ENCODE measurements around the gene PRPSAP2.
A peak's percentile ranks its signal among the peaks of the same experiment; 100 is the strongest.
"Not testable (repeated sequence)": the region's sequence is repeated elsewhere in the genome, so short reads cannot be mapped to it uniquely, and the experiment has no call there.

Gene PRPSAP2, protein sequence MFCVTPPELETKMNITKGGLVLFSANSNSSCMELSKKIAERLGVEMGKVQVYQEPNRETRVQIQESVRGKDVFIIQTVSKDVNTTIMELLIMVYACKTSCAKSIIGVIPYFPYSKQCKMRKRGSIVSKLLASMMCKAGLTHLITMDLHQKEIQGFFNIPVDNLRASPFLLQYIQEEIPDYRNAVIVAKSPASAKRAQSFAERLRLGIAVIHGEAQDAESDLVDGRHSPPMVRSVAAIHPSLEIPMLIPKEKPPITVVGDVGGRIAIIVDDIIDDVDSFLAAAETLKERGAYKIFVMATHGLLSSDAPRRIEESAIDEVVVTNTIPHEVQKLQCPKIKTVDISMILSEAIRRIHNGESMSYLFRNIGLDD

DNA sequence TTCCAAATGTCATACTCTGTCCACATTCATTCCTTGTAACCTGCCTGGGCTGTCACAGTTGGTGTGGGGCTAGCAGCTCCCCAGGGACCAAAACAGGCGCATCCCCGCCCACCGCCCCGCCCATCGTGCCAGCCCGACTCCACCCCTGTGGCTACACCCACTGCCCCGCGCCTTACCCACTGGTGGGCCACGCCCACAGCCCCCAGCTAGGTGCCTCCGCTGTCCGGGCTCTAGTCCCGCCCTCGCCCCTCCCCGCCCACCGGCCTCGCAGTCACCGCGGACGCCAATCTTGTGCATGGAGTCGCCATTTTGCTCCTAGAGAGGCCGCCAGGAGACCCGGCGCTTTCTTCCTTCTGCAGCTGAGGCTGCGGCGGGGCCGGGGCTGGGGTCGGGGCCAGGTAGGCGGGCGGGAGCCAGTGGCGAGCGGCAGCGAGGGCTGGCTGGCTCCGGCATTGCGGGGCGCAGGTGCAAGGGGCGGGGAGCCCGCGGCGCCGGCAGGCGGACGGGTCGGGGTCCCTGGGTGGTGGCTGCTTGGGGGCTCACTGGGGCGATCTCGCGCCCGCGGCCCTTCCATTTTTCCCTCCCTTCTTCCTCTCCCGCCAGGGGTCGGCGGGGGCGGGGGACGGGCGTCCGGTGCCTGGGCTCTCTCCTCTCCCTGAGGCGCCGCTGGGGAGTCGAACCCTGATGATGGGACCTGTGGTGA lies at the start of gene PRPSAP2:
TSS of gene PRPSAP2 (plus strand) at position 268 of the 703 bp plus-strand sequence. CDS start 7,703 bp downstream, outside the sequence.
- peak; percentile 87 for DNase-seq

DNA sequence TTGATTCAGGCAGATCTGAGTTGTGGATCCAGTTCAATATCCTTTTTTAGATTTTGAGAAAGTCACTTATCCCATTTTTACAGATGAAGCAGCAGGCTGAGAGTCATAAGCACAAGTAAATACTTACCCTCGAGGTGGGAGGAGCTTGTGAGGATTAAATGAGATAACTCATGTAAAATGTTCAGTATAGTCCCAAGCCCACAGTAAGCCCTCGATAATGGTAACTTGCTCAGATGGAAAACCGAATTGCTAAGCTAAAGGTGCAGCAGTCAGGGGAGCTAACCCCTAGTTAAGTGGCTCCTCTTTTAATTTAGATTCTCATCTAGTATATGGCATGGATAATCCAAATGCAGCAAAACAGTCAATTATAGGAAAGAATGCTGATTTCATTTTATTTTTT lies 42.0 kb upstream of the PRPSAP2 start:
- DNase-seq: not testable (repeated sequence)

DNA sequence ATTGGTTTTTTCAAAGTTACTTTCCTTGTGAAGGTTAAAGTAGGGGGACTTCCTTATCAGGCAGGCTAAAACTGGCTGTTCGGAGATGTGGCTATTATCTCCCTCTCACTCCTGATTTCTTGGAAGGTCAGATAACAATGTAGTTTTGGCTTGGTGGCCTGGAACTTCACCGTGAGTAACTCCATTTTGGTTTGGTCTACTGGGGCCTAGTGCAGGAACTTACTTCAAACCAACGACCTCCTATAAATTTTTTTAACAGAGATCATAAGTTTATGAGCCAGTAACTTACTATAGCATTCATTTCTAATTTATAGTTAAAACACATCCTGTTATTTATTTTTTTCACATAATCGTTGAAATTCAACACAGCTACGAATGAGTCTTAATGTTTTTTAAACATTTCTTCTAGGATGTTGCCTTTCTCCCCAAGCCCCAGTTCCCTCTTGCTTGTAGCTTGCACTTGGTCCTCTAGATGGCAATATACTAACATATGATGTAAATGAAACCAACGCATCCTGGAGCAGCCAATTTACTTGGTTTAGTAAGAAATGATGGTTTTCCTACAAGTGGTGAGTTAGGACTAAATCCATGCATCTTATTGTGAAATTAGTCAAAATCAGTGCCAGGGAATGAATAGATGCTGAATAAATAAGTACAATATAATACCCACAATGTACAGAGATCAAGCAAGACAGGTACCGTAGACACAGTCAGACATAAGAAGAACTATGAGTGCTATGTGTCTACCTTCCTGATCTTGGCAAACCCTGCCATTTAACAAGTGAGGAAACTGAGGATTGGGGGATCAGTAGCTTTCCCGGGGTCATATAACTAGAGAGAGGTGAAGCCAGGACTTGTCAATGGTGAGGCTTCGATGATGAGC lies 41.2 kb upstream of the PRPSAP2 start:
- DNase-seq: peak; percentile 8

DNA sequence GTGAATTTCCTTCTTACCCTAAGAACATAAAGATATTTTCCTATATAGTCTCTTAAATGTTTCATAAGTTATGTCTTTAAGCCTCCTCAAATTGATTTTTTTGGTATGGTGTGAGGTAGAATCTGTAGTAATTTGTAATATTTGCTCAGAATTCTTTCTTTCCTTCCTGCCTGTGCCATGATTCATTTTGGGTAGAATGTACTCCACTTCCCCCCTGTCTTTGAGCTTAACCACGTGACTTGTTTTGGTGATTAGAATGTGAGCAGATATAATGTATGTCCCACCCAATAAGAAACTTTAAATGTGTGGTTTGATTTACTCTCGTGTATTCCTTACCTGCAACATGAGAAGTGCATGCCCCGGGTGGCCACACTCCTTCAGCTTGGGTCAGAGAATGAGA lies 36.5 kb upstream of the PRPSAP2 start:
- DNase-seq: not testable (repeated sequence)

DNA sequence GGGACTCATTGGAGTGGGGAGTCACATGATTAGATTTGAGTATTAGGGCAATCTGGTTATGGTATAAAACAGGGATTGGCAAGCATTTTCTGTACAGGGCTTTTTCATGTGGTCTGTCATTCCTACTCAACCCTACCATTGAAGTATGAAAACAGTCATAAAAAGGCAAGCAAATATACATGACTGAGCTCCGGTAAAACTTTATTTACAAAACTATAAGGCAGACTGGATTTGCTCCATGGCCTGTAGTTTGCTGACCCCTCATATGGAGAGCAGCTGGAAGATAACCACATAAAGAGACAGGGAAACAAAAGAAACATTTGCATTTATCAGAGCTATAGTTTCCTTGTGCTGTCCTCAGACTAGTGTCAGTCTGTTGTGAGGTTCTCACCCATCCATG lies 30.3 kb upstream of the PRPSAP2 start:
- DNase-seq: not testable (repeated sequence)

DNA sequence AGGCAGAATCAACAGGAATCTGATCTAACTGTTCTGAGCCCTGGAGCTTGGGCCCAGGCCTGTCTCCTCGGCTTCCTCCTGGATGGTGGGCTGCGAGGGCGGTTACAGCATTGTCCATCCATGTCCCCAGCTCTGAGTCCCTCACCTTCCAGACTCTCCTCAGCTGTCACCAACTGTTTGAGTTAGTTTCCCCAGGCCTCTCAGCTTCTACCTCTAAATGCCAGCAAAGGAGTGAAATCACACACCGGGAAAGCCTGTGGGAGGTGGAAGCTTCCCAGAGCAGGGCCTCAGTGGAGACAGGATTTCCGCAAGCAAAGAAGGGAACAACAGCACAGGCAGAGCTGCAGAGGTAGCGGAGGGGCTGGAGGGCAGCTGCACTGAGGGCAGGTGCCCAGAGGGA lies 9.4 kb upstream of the PRPSAP2 start:
- DNase-seq: no peak

DNA sequence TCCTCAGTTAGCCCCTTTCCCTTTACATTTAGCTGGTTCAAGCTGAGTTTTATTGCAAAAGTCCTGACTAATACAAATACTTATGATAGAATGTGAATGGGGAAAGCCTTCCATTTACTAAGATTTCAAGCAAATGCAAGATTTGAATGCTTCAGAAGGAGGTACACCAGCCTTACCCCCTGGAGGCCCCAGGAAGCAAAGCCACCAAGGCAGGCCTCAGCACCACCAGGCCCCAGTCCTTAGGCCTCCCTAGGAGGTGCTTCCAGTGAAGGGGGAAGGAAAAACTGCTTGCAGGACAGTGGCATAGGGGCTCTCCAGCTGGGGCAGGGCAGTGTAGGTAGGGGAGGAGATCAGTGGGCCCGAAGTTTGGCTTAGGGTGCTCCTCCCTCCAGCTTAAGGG lies 7.3 kb upstream of the PRPSAP2 start:
- DNase-seq: no peak

DNA sequence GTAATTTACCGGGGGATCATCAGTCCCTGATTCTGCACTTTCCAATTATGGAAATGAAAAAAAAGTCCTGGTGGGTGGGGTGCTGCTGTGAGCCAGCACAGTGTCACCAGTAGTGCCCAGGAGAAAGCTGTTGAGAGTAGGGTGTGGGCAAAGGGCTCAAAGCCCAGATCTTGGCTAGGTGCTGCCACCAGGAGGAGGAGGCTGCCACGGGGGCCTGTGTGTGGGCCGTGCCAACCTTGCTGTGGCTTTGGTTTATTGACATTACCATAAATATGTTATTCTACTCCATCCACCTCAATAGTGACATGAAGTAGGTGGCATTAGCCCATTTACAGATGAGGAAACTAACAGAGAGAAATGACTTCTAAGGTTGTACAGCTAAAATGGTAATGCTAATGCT lies 6.7 kb upstream of the PRPSAP2 start:
- DNase-seq: no peak

DNA sequence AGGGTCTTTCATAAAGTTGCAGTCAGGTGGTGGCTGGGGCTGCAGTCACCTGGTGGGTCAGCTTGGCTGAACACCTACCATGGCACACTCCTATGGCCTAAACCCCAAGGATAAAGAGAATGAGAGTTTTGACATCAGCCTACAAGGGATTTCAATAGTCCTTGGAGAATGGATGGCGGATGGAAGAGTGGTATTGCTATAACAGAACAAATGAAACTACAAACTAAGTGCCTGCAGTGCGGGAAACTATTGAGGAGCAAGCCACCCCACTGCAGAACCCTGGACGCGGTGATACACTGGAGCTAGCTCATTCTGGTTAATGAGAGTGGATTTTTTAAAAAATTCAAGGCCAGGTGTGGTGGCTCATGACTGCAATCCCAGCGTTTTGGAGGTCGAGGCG lies 3.0 kb upstream of the PRPSAP2 start:
- DNase-seq: no peak

DNA sequence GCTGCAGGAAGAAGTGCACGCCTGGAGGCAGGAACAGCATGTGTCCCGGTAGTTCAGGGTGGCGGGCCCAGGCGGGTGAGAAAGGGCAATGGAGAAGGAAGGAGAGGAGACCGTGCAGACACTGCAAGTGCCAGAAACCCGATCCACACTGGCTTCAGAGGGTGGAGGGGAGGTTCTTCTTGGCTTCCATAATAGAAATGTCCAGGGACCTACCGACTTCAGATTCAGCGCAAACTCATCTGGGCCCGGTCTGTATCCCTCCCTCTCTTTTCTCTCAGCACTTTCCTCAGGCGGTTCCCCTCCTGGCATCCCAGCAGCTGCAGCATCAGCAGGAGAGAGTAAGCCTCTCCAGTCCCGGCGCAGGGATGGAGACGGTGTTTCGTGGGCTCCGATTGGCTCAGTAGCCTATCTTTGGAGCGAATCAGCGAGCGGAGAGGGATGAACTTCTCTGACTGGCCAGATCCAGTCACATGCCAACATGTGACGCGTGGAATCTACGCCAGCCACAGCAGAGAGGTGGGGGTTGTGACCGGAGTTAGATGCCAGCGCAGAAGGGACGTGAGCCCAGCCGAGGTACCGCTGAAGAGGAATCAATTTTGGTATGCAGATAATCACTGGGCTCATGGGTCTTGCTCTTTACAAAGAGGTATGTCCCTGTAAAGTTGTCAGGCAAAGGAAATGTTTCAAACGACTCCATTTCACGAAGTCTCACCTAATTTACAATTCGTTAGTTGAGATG lies 1.9 kb upstream of the PRPSAP2 start:
- peak; percentile 78 for DNase-seq

DNA sequence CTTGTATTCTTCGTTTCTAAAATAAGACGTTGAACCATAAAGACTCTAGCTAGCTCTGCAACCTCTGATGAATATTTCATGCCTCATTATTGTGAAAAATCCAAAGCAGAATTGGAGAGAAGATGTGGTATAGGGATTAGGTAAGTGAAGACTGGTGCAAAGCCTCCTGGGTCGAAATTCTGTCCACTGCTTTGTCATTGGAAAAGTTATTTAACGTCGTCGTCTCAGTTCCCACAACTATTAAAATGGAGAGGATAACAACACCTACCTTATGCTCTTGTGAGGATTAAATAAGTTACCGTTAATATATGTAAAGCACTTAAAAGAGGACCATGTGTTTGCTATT lies 1.4 kb upstream of the PRPSAP2 start:
- no peak for DNase-seq

DNA sequence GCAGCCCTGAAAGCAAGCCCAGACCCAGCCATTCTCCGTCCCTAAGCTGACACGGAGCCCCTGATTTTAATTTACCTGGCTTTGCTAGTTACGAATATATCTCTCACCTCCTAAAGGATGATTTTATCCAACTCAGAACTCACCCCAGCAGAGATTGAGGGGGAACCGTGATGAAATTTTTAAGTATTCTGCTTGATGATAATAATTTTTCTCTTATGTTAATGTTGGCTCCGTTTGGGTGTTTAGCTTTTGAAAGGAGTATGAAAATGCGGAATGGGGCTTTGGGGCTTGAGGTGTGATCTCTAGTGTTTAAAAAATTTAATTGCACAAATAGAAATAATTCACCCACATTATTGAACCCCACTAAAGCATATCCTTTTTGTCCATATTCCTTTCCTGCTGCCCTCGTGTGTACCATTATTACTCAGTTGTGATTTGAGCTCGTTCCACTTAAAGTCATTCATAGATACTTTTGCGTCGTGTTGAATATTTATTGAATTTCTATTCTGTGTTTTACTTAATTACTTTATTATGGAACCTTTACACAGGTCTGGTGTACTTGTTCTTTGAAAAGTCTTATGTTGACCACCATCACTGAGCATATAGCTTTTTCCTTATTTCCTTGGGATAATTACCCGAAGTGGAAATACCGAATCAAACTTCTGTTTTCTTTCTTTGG lies 775 bp downstream of the PRPSAP2 start:
- no peak for DNase-seq

DNA sequence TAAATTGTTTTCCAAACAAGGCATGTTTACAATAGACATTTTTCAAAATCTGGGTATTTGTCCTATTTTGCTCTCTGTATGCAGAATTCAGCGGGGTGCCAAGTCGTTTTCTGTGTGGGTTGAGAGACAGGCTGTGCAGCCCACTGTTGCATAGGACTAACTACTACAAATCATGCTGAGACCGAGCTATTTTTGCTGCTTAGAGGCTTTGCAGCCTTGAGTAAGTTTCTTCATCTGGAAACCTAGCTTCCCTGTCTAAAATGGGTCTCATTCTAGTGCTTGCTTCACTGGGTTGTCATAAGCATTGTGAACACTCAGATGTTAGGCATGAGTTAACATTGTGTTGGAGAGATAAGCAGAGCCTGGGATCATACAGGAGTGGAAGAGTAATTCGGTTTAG lies 1.3 kb downstream of the PRPSAP2 start:
- no peak for DNase-seq

DNA sequence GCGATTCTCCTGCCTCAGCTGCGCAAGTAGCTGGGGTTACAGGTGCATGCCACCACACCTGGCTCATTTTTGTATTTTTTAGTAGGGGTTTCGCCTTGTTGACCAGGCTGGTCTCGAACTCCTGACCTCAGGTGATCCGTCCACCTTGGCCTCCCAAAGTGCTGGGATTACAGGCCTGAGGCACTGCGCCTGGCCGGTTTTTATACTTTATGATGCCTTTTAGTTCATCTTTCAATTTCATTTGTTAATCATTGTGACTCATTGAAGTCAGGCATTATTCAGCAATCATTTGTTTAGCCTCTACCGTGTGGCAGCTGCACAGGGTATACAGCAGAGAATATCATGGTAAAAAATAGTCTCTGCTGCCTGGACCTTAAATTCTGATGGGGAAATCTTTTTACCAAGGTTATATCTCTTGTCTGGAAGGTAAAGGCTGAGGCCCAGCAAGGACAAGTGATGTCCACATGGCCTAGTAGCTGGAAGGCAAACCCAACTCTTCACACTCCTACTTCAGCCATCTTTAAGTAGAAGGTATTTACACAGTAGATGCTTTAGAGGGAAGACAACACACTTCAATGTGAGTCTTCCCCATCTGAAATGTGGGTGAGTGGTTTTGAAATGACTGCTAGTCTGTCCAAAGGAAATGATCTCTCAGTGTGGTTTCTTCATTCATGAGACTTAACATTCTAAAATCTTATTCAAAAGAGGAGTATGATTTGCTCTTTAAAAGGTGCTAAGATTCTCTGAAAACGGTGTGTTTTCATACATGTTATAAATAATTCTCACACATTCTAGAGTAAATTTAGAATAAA lies 2.4 kb downstream of the PRPSAP2 start:
- DNase-seq: no peak

DNA sequence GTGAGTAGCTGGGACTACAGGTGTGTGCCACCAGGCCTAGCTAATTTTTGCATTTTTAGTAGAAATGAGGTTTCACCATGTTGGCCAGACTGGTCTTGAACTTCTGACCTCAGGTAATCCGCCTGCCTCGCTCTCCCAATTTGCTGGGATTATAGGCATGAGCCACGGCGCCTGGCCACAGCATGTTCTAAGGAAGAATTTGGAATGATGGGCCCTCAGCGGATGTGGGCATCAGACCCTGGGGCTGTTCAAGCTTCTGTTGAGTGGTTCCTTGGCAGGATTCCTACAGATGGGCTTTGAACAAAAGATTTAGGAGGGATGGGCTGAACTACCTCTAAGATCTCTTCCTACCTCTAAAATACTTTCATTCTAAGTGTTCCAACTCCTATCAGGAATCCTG lies 4.1 kb downstream of the PRPSAP2 start:
- DNase-seq: no peak

DNA sequence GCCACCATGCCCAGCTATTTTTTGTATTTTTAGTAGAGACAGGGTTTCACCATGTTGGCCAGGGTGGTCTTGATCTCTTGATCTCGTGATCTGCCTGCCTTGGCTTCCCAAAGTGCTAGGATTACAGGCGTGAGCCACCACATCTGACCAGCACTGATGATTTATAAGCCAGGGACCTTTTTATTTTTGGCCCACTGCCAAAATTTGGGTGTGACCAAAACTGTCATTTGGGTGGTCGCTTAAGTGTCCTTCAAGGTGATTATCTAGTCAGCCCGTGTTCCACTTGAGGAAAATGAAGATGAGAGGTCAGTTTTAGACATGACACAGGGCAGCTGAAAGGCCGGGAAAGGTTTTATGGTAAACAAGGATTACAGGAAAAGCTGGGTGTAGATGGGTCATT lies 7.1 kb downstream of the PRPSAP2 start:
- DNase-seq: not testable (repeated sequence)

DNA sequence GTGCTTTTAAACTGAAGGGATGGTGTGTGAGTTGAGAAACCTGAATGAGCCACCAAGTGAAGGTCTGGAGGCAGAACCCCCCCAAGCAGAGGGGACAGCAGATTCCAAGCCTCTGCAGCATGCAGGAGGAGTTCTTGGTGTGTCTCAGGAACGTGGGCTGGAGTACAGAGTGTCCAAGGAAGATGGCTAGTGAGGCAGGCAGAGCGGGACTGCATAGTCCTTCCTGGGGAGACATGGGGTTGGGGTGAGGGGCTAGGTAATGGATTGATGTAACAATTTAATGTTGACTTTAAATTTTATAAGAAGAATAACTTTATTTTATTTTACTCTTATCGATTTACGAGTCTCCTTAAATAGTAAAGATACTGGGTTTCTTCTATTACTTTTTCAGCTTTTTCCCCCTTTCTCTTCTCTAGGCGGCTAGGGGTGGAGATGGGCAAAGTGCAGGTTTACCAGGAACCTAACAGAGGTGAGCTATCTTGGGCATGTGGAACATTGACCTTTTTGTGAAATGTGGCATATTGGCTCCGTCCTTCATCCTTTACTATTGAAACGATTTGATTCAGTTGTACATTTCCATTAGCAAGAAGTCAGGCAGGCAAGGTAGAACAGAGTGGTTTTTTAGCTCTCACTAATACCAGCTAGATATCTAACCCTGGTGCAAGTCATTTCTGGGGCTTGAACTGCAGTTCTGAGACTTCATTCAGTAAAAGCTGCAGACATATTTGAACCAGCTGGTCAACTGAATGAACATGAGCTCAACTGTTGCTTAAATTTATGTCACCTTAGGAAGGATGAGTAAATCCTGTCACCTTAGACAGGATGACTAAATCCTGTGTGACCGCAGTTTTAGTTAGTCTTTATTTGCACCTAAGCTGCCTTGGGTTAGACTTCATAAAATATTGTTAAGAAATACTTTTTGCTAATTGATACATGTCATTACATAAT lies 9.2 kb downstream of the PRPSAP2 start:
- no peak for DNase-seq

DNA sequence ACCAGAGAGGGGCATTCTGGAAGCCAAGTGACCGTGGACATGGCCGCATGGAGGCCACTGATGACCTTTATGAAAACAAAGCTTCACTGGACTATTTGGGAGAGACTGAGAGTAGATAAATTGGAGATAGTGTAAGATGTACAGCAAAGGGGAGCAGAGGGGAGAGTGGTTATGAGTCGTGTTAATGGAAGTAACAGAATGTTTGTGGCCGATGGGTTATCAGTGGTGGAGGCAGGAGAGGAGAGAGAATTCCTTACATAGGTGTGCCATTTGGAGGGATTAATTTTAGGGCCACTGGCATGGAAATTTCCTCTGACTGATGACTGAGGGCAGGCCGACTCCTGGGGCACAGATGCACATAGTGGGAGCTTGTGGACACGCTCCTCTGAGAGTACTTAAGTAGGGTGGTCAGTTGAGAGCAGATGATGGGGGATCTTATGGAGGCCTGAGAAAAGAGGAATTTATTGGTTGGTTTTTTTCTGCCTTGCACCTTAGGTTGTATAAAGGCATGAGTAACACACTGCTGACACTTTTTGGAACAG lies 19.2 kb downstream of the PRPSAP2 start:
- DNase-seq: no peak

DNA sequence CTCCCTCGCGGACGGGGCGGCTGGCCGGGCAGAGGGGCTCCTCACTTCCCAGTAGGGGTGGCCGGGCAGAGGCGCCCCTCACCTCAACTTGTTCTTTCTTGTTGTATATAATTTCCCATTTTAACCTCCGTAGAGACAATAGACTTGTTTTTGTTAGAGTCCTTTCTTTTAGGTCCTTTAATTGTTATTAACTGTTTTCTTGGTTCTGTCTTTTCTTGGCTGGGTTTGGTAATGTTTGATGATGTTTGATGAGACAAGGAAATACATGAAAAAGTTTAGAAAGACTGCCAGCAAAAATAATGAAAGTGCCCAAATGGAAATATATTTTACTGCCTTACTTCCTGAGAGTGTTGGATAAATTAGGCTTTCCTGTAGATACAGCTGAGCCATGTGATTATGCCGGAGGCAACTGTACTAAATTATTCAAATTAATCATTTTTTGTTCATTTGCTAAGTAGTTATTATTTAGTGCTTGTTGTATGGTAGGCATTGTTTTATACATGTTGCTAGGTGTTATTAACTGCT lies 30.9 kb downstream of the PRPSAP2 start:
- DNase-seq: no peak

DNA sequence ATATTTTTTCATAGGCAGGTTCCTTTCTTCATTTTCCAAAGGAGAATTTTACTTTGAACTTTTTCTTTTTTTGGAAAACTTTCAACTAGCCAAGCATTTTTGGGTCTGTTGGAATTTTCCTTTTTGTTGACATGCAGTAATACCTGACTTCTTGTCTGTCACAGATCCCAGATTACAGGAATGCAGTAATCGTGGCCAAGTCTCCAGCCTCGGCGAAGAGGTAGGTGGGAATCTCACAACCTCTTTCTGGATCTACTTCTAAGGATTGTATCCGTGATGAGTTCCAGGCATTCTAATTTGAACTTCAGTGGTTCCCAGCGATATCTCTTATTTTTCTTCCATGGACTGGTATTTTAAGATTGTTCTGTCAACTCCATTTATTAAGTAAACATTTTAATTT lies 31.7 kb downstream of the PRPSAP2 start:
- no peak for DNase-seq

Data from NCI-H2029 (cell line).